ENCODE data around the gene MIXL1.

Gene MIXL1

DNA sequence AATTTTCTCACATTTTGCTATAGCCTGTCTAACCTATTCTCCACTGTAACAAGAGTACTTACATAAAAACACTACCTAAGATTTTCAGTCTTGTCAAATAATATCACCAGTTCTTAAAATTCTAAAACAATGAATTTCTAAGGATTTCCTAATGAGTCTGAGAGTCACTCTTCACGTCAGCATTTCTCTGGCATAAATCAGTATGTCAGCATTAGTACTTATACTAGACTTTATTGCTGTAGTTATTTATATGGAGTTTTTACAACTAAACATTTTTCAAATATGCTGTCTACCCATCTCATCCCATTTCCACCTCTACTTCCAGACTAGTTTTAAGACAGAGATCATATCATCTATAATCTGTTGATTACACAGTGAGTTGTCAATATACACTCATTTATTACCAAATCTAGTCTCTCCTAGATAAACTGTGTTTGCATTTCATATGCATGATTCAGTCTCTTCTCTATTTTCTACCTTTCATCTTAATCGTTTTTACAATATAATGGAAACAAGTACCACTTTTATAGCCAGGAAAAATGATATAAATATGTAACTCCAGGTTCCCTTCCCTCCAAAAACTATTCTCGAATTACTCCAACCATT is 52.7 kb downstream of the MIXL1 start:
- DNase-seq (ENCODE audit: low read depth, low spot score) = no peak
